NCI-H1417 treated with DMSO at 0.1 percent for 48 hours (cell line): ENCODE measurements around the gene ZFR.
"Not testable (repeated sequence)": the region's sequence is repeated elsewhere in the genome, so short reads cannot be mapped to it uniquely, and the experiment has no call there.

Experiments
- DNase-seq: peaks from one replicate; lab custom pipeline; 2025; lab: John Stamatoyannopoulos, UW

The ZFR gene

GRCh38 chr5:32358611-32359010 is 85.9 kb downstream of the ZFR start:
- DNase-seq: no peak

DNA sequence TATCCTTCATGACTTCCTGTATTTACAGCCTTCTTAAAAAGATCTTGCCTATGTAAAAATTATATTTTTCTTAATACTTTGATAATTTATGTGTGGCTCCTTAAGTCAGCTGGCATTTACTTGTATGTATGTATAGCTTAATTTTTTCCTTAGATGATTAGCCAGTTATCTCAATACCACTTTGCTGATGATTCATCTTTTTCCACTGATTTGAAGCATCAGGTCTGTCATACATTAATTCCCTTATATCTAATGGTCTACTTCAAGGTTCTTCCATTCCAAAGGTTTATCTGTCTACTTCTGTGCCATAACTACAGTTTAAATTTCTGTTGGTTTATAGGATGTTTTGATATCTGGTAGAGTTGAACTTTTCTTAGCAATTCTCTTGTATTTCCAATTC is 86.9 kb downstream of the ZFR start:
- DNase-seq: no peak

GRCh38 chr5:32355686-32356085 is 88.9 kb downstream of the ZFR start:
- no peak for DNase-seq

DNA sequence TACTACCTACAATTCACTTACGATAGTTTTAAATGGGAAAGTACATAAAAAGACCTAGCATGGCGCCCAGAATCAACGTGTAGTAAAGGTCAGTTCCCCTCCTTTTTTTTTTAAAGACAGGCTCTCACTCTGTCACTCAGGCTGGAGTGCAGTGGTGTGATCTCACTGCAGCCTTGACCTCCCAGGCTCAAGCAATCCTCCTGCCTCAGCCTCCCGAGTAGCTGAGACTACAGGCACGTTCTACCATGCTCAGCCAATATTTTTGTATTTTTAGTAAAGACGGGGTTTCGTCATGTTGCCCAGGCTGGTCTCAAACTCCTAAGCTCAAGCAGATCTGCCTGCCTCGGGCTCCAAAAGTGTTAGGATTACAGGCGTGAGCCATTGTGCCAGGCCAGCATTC is 91.1 kb downstream of the ZFR start:
- DNase-seq: no peak

GRCh38 chr5:32352685-32353084 is 91.9 kb downstream of the ZFR start:
- no peak for DNase-seq

GRCh38 chr5:32346869-32347268 is 97.7 kb downstream of the ZFR start:
- no peak for DNase-seq

GRCh38 chr5:32343058-32343672 is 101.4 kb downstream of the ZFR start:
- no peak for DNase-seq

GRCh38 chr5:32342656-32343055 is 101.9 kb downstream of the ZFR start:
- DNase-seq: no peak

- no peak for DNase-seq
Observed at GRCh38 chr5:32339878-32340277, 104.7 kb downstream of the ZFR start.

DNA sequence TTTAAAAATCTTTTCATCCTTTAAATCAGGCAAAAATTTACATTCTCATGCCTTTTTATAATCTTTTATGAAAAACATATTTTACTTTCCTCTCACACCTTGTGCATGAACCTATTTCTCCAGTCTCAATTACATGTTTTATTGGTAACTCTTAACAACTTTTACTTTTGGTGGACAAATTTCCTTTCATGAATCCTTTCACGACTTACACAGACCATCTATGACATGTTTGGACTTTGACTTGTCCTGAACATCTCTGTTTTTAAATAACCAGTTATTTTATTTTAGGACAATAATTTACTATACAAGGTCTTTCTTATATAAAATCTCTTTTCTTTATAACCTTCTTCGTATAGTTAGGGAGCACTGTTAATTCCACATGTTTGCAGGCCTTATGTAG is 105.3 kb downstream of the ZFR start:
- no peak for DNase-seq

GRCh38 chr5:32332966-32333365 is 111.6 kb downstream of the ZFR start:
- no peak for DNase-seq

- DNase-seq: no peak
Observed at GRCh38 chr5:32332361-32332760, 112.2 kb downstream of the ZFR start.

DNA sequence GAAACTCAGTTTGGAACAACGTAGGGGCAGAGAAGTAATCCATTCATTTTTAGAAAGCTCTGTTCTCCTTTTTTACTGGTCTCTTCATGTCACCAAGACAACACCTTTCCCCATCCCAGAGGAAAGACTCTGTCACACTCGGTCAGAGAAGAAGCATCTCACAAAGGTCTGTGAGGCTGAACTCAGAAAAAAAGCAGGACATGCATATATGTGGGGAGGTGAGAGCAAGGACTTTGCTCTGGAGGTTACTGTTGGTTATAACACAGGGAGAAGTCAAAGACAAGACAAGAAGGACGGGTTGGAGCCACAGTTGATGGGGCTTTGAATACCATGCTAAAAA is 112.6 kb downstream of the ZFR start:
- no peak for DNase-seq

GRCh38 chr5:32331217-32331934 is 113.2 kb downstream of the ZFR start:
- no peak for DNase-seq

- DNase-seq: no peak
Observed at GRCh38 chr5:32330126-32330971, 114.2 kb downstream of the ZFR start.

GRCh38 chr5:32329395-32329834 is 115.1 kb downstream of the ZFR start:
- DNase-seq: no peak

- no peak for DNase-seq
Observed at GRCh38 chr5:32326216-32326772, 118.2 kb downstream of the ZFR start.

DNA sequence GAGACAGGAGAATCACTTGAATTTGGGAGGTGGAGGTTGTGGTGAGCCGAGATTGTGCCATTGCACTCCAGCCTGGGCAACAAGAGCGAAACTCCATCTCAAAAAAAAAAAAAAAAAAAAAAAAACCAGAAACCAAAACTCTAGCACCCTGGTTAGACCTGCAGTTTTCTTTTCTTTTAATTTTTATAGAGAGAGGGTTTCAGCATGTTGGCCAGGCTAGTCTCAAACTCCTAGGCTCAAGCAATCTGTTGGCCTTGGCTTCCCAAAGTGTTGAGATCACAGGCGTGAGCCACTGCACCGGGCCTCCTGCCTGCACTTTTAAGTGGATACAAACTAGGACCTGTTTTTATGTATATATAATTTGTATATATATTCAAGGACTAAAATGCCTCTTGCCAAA is 118.9 kb downstream of the ZFR start:
- DNase-seq: no peak

GRCh38 chr5:32325062-32325461 is 119.5 kb downstream of the ZFR start:
- no peak for DNase-seq

GRCh38 chr5:32323741-32324140 is 120.8 kb downstream of the ZFR start:
- DNase-seq: no peak

DNA sequence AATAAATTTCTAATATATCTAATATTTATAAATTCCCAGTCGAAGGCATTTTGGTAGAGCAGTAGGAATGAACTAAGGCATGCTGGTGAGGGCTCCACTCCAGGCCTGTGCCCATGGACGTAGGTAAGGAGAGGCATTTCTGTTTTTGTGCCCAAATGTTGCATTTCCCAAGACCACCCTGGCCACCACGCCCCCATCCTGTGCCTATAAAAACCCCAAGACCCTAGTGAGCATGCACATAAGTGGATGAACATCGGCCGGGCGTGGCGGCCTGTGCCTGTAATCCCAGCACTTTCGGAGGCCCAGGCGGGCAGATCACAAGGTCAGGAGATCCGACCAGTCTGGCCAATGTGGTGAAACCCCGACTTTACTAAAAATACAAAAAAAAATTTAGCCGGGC is 121.7 kb downstream of the ZFR start:
- DNase-seq: no peak

DNA sequence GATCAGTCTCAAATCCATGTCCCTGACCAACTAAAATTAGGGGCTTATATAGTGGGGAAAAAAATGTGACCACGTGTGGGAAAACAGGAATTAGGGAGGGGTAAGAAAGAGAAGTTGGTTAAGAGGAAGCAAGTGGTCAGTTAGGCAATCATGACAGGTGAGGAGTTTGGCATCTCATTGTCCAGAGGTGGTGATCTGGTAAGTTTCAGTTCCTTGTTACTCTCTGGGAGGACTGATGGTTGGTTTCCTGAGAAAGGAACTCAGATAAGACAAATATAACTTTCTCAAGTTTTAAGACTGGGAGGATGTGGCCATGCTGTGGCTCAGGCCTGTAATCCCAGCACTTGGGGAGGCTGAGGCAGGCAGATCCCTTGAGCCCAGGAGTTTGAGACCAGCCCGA is 122.8 kb downstream of the ZFR start:
- DNase-seq: not testable (repeated sequence)

- DNase-seq: no peak
Observed at GRCh38 chr5:32320576-32320975, 124.0 kb downstream of the ZFR start.
